GM18507 (cell line): Measurements from ENCODE around the gene MTAP.

Source experiments
- DNase-seq: peaks from one replicate; pipeline ENCODE4 v3.0.0; 2011; ENCODE audit warnings: low read depth; ENCODE audit not compliant: insufficient read length; ENCODE audit errors: extremely low spot score
- FAIRE-seq: peaks from 2 replicates; lab custom pipeline; 2011; peaks lifted over from hg19 to GRCh38; lab: Jason Lieb, UNC

Gene MTAP

DNA sequence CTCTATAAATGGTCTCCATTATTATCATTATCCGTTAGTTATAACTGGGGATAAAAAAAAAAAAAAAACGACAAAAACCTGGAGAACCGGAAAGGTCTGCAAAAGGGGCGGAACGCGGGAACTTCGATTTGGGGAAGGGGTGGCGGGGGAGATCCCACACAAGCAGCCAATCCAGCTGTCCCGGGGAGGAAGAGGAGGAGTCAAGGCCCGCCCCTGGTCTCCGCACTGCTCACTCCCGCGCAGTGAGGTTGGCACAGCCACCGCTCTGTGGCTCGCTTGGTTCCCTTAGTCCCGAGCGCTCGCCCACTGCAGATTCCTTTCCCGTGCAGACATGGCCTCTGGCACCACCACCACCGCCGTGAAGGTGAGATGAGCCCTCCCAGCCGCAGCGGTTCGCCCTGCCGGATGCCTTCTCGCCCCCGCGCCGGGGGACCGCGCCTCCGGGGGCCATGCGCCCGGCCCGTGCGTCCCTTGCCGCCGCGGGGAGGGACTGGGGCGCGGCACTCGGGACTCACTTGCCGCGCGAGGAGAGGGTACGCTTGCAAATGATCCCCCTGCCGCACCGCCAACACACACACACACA, at the start of gene MTAP:
Gene MTAP, plus strand, starts transcription at position 219 of the 583 bp plus-strand sequence. Its CDS starts 113 bp downstream, at position 332.
- DNase-seq (peak; percentile 57), FAIRE-seq (peak; percentile 78)

DNA sequence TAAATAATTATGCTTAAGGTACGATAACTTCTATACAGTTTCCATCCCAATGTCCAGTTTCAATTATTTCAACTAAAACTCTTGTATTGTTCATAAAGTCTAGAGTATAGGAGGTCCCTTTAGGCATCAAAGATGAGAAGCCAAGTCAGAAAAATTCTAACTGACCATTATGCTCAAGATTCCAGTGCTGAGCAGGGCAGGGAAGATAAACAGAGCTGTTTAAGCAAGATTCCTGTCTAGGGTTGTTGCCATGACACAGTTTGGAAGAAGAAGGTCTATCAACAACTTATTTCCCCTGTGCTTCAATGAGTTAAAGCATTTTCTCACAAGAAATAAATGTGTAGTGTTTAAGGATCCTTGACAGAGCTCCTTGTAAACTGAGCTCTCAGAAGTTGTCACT, 48.9 kb upstream of the MTAP start:
- FAIRE-seq (no peak), DNase-seq (no peak)

DNA sequence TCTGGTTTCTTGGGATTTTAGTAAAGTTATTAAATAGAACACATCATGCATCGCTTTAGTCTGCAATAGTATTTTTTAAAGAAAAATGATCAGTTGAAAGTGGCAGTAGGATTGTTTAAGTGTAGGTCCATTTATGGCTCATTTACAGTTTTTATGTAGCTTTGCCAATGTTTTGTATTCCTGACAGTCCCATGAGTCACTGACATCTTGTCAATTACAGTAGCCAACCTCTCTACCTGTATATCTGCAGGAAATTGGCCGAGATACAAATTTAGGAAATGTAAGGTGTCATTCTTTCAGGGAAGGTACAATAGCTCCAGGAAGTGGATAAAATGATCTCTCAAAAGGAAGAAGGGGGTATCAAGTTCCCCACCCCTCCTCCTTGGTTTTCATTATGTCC, 47.7 kb upstream of the MTAP start:
- no peak for DNase-seq
- FAIRE-seq = no peak

DNA sequence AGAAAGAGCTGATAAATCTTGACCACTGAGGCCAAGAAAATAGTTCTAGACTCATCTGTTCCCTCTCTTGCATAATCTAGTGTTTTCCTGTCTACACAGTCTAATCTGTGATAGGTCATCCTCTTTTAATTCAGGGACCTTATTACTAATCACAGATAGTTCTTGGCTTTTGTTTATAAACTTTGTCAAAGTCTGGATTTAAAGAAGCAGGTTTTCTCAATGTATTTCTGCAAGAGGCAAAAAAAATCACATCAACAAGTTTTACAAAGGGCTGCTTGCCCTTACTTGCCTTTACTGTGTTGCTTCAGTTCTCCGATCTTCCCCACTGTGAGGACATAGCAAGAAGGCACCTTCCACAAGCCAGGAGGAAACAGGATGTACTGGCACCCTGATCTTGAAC, 43.9 kb upstream of the MTAP start:
- FAIRE-seq (no peak), DNase-seq (no peak)

DNA sequence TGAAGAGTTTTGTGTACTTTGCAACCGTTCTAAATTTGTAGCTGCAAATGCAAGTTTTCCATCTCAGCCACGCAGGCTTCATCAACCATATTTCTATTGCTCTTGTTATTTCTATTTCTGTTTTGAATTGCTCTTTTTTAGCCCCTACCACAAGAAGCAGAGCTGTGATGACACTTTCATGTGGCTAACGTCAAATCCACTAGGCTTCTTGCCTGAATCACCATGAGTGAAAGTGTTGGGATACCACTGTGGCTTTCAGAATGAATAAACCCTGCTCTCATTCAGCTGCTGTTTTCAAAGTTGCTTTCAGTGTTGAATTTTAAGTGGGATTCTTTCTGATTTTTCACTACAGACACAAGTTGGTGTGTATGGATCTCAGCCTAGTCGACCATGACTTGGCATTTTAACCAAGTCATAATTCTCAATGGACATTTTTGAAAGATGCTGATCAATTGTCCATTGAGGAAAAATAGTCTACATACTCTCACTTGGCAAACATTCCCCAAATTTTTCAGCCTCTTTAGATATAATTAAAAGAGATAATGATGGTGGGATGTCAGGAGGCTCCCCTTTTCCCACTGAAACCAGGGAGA, 41.0 kb upstream of the MTAP start:
- DNase-seq (no peak), FAIRE-seq (peak; percentile 66)

DNA sequence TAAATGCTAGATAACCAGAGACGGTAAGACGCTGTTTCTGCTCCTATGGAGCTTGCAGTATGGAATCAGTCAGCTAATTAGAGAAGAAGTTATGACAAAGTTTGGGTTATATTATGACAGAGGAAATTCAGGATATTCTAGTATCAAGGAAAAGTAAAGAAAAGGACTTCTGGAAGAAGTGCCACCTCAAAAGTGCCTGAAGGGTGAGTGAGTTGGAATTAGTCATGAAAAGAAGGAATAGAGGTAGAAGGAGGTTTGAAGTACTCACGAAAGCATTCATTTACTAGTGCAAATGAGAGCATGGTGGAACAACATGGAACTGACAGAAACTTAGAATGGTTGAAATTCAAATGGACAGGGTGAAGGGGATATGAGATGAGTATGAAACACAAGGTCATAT, 40.4 kb upstream of the MTAP start:
- DNase-seq = no peak
- FAIRE-seq = no peak

DNA sequence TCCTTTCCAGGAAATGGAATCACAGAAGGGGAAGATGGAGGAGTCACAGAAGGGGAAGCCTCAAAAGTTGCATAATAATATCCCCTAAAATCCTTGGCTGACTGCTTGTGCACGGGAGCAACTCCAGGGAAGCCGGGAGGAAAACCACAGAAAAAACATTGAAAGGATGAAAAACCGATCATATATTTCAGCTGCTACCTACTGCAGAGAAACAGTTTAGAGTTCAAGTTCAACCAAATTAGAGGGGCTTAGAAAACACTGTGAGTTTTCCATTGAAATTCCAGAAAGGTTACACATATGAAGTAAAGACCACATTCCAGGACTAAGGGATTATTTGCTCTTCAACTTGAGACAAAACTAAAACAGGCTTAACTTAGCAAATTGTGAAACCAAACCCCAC, 37.6 kb upstream of the MTAP start:
- DNase-seq = no peak
- FAIRE-seq = no peak

DNA sequence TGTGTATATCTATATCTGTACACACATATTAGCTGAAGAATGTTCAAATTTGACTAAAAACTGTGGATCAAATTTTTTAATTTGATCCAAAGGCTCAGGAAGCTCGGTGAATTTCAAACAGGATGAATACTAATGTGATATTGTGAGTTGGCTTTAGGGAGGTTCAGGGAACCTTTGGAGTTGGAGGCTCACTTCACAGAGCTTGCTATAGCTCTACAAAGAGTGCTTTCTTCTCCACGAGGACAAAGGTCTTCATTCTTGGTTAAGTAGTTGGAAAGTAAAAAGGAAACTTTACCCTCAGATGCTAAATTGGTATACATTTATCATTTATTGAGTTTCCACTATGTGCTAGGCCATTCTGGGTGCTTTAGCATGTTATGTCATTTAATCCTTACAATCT, 36.3 kb upstream of the MTAP start:
- FAIRE-seq = no peak
- no peak for DNase-seq

DNA sequence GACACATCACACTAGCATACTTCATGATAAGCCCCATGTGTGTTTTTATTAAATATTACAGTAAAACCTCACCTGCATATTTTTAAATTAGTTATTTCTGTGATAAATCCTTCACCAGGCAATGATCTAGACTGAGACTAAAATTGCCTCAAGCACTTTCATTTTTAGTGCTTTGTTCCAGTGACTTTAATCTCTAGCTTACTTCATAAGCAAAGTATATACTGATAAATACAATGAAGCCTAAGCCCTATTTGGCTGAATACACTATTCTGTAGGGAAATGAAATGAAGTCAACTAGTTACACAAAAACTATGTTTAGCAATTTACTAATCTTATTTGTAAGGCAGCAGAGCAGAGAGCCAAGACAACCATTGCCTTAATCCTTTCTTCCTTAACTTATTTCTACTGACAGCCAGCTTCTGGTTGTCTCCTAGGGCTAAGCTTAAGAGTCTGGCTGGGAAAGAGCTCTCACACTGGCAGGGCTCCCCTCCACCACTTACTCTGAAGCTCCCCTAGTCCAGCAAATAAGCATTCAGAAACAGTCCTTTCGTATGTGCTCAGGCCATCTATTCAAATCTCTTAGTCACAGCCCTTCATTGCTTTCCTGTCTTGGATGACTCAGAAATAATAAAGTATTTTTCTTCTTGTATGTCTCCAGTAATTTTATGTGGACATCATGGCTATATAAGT, 31.4 kb upstream of the MTAP start:
- DNase-seq (no peak), FAIRE-seq (no peak)

DNA sequence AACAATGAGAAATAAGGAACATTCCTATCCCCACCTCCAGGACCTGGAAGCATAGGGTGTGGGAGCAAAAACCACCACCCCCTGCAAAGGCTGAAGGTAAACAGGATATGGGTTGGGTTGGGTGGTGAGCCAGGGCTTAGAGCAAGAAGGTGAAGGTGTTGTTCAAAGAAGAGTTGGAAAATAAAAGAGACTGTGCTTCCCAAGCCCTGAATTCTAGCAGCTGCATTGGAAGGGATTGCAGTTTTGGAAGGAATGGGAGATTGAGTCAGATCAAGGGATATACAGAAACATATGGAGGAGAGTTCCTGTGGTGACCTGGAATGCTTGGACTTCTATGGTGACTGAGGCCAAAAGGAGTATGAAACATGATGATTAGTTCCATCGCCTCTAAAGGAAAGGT, 24.7 kb upstream of the MTAP start:
- FAIRE-seq (no peak), DNase-seq (no peak)

DNA sequence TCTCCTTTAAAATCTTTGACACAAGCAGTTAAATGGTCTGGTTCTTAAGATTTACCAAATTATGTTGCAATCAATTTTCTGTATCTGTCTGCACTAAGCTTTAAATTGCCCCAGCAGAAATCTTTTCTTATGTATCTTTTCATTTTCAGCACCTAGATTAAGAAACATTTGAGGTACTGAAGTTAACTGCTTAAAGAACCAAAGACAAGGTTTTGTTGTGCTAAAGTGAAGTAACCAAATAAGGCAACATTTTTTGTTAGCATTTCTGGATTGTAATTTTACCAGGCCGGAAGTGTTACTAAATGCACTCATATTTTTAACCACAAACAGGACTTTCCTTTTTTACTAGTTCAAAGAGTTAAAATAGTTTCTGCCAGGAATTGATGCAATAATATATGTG, 24.1 kb upstream of the MTAP start:
- DNase-seq (no peak), FAIRE-seq (no peak)

DNA sequence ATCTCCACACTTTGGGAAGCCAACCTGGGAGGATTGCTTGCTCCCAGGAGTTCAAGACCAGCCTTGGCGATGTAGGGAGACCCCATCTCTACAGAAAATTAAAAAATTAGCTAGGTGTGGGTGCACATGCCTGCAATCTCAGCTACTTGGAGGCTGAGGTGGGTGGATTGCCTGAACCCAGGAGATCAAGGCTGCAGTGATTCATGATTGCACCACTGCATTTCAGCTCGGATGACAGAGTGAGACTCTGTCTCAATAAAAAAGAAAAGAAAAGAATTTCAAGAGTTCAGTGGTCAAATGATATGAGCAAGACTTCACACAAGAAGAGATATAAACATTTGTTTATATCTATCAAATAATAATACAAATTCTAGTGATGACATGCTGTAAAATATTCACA, 23.0 kb upstream of the MTAP start:
- FAIRE-seq = no peak
- DNase-seq = no peak

DNA sequence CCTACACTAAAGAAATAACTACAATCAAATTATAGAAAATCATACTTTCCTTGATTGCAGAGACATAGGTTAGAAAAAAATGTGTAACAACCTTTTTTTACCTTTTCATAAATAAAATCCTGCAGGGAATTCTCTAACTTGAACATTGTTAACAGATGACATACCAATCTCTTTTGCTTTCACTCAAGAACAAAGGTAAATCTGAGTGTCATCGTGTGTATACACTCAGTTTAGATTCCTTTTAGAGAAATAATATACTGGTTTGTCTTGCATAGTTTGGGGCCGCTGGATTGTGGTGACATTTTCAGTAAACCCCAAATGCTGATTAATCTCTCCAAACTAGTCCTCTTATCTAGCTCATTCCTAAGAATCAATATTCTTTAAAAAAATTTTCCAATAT, 20.8 kb upstream of the MTAP start:
- DNase-seq = no peak
- FAIRE-seq = no peak

DNA sequence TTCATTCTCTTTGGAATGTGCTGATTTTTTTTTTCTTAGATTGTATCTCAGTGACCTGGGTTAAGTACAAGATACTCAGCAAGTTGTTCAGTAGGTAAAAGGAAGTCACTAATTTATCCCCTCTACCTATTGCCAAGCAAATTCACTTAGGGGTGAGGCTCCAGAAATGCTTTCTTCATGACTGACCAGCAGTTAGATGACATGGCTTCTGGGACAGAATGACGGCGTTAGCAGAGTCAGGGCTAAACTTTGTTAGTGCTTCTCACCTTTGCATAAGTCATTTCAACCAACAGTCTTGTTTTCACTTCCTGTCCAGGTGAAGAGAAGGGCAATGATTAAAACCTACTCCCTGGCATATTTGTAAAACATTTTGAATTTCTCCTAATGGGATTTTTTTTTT, 20.2 kb upstream of the MTAP start:
- no peak for DNase-seq
- no peak for FAIRE-seq

DNA sequence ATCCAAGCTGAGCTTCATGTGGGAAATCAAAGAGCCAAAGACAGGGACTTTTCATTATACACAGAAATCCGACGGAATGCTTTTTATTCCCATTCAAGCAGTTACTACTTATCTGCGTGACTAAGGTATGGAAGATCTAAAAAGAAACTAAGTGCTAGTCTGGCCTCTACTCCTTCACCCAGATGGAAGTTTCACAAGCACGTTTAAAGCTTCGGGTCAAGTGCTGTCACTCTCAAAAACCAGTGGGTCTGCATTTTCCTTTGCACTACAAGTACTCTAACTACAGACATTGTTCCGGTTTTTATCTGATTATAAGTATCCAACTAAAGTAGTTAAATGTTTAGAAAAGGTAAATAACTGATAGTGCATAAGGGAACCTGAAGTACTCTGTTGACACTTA, 13.7 kb upstream of the MTAP start:
- FAIRE-seq (no peak), DNase-seq (no peak)

DNA sequence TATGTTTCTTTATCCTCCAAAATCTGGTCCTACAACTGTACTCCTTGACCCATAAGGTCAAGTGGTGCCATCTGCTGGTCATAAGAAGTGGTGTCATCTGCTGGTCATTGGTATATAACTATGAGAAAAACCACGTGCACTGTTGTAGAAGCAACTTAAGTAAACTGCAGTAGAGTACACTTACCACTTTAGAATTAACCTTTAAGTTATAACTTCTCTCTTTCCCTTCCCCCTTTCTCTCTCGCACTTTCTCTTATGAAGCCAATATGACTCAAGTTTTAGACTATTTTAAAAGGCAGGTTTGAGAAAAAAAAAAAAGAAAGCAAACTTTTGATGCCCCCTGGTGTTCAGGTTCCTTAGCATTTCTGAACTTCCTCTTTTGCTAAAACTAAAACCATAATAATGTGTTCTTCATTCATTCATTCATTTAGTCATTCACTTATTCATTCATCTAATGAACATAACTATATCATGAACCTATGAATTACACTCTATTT, 12.8 kb upstream of the MTAP start:
- FAIRE-seq (peak; percentile 97), DNase-seq (peak; percentile 33)

DNA sequence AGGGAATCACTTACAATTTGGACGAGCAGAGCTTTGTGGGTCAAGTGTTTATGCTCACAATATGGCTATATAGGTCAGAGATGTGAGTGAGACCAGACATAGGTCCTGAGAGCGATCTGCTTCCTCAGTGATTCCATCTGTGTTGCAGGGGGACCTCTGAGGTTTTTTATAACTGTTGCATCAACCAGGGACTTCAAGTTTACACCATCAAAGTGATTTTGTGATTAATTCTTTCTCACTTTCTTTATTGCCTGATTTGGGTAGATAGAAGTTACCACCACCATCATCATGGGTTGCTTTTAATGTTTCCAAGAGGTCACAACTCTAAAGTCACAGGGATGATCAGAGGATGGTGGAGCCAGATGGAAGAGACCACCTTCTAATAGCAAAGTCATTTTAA, 7.0 kb upstream of the MTAP start:
- FAIRE-seq = no peak

DNA sequence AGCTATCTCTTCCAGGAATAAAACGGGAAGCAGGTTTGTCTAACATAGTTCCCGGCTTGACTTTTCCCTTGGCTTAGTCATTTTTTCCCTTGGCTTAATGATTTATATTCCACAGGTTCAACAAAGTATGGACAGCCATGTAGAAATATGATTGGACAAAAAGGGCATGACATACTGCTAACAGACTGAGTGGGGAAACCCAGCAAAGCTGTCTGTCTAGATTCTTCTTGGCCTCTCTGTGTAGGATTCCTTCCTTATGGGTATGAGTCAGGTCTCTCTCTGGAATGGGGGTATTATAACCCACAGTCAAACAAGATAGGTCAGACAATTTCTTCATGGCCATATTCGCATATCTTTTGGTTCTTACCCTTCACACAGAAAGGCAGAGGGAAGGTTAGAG, 5.7 kb upstream of the MTAP start:
- DNase-seq (no peak), FAIRE-seq (no peak)

More for the DNA sequence above, 7.0 kb upstream of the MTAP start:
- DNase-seq = no peak

DNA sequence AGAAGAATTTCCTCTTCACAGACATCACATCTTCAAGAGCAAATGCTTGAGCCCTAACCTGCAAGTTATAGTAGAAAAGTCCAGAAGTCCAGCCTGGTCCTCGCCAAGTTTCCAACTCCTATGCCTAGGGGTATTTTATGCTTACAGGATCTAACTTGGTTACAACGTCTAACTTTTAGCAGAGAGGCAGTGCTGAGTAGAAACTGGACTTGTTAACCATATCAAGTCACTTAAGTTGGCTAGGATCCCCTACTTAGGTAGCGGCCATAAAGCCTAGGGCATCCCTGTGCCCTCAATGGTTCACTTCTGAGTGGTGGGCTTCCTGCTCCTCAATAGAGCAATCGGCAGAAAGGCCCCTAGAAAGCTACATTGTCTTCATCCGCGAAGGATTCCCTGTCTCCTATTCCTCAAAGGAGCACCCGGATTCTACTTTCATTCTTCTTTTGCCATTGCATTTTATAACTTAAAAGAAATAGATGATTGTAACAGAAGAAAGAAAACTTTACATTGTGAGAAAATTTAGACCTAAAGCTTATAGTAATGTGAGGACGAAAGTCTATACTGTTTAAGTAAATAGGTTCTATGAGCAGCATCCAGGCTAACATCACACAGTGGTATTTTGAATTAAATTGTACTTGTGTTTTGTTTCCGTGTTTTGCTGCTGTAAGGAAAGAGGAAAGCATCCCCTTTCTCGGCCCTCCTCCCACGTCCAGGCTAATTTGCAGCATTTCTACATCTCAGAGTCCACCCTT, 1.3 kb upstream of the MTAP start:
- no peak for DNase-seq
- FAIRE-seq = no peak

DNA sequence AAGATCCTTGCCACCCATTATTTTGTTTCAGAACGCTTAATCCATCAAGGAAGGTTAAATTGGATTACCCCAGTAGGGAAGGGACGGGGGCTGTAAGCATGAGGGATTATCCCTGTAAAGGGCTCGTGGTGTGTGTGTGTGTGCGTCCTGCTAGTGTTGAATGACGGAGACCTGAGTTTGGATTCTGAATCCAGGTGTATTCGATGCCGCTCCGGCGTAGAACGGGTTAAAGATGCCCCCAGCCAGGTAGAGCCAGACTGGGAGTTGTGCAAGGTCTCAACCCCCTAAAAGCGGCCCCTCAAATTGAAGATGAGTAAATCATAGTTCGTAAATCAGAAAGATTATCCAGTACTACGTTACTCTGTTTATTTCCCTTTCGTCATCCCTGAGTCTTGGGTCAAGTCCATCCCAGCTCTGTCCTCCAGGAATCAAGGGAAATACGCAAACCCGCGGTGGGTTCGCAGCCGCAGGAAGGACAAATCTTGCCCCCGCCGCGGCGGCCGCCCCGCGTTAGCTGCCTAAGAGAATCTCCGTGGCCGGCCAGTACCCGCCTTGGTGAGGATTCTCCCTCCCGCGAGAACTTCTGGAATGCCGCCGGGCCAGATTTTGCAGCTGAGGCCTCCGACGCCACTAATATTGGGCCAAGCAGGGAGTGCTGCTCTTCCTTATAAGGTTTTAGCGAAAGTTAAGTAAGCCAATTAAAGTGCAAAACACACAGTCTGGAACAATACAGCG, 586 bp upstream of the MTAP start:
- FAIRE-seq (no peak), DNase-seq (no peak)
